ENCODE measurements around the gene RPL3. TPM values are rescaled to one million over a fixed set of nuclear protein-coding genes. Genes with fewer than 3 reads are reported as not detected.
"Not testable (repeated sequence)": the region's sequence is repeated elsewhere in the genome, so short reads cannot be mapped to it uniquely, and the experiment has no call there.

Gene RPL3
- total and polyA plus RNA-seq, 7 donors = 266 to 1,471 (median 470) TPM

DNA sequence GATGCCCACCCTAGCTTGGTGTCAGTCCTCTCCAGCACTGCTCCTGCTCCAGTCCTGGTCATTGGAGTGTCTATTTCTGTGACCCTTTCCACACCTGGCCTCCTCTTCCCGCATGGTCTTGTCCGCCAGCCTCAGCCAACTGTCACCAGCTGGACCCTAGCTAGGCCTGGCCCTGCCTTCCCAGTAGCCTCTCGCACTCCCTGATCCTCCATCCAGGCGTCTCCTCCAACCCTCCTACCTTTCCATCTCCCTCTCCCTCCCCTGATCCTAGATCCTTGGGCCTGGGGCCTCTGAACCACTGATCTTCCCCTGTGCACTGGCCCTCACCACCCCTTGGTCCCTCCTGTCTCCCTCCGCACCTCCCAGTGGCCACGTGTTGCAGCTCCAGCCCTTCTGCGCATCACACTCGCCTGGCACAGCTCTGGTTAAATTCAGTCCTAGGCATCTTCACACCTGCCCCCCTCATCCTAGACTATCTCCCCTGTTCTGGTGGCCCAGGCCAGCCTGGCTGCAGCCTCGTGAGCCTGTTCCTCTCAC is 40.3 kb upstream of the RPL3 start:
- WGBS, 3 donors = 73 to 90% (median 79%) methylated on average over 9 of the region's 9 CpGs
- no peak for ATAC-seq
- intact Hi-C loops (cut with DNase I) = no loop called here
- Histone ChIP-seq H3K4me3 (no peak overlapping the region), H3K27ac (no peak overlapping the region), H3K27me3 (ENCODE audit: insufficient read depth in 3 of 3, low read length in 2 of 3) (no peaks in the 10 kb centered on the region), H3K4me1 (peaks cover 6% of the 10 kb centered on the region), H3K9me3 (no peaks in the 10 kb centered on the region), H3K36me3 (ENCODE audit: insufficient read depth in 1 of 2, low read depth in 1 of 2) (peaks cover 0 to 4% of the 10 kb centered on the region in 2 donors)
- TF ChIP-seq, protein P1, sequence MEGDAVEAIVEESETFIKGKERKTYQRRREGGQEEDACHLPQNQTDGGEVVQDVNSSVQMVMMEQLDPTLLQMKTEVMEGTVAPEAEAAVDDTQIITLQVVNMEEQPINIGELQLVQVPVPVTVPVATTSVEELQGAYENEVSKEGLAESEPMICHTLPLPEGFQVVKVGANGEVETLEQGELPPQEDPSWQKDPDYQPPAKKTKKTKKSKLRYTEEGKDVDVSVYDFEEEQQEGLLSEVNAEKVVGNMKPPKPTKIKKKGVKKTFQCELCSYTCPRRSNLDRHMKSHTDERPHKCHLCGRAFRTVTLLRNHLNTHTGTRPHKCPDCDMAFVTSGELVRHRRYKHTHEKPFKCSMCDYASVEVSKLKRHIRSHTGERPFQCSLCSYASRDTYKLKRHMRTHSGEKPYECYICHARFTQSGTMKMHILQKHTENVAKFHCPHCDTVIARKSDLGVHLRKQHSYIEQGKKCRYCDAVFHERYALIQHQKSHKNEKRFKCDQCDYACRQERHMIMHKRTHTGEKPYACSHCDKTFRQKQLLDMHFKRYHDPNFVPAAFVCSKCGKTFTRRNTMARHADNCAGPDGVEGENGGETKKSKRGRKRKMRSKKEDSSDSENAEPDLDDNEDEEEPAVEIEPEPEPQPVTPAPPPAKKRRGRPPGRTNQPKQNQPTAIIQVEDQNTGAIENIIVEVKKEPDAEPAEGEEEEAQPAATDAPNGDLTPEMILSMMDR (IDR thresholded peaks at IDR 0.05) = no peak
- DNase-seq = peak in 1 of 2 donors; percentile 30

DNA sequence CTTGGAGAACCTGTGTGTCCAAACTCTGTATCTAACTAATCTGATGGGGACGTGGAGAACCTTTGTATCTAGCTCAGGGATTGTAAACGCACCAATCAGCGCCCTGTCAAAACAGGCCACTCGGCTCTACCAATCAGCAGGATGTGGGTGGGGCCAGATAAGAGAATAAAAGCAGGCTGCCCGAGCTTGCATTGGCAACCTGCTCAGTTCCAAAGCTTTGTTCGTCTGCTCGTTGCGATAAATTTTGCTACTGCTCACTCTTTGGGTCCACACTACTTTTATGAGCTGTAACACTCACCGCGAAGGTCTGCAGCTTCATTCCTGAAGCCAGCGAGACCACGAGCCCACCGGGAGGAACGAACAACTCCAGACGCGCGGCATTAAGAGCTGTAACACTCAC is 38.8 kb upstream of the RPL3 start:
- H3K9me3 ChIP-seq; ATAC-seq; intact Hi-C loops (cut with DNase I); H3K4me3 ChIP-seq; H3K27me3 ChIP-seq (ENCODE audit: insufficient read depth in 3 of 3, low read length in 2 of 3); H3K27ac ChIP-seq; H3K4me1 ChIP-seq; H3K36me3 ChIP-seq (ENCODE audit: insufficient read depth in 1 of 2, low read depth in 1 of 2): not testable (repeated sequence)
- WGBS, 3 donors = 79 to 89% (median 84%) methylated on average over 13 to 14 of the region's 17 CpGs
- DNase-seq = peak in 1 of 2 donors; percentile 8

DNA sequence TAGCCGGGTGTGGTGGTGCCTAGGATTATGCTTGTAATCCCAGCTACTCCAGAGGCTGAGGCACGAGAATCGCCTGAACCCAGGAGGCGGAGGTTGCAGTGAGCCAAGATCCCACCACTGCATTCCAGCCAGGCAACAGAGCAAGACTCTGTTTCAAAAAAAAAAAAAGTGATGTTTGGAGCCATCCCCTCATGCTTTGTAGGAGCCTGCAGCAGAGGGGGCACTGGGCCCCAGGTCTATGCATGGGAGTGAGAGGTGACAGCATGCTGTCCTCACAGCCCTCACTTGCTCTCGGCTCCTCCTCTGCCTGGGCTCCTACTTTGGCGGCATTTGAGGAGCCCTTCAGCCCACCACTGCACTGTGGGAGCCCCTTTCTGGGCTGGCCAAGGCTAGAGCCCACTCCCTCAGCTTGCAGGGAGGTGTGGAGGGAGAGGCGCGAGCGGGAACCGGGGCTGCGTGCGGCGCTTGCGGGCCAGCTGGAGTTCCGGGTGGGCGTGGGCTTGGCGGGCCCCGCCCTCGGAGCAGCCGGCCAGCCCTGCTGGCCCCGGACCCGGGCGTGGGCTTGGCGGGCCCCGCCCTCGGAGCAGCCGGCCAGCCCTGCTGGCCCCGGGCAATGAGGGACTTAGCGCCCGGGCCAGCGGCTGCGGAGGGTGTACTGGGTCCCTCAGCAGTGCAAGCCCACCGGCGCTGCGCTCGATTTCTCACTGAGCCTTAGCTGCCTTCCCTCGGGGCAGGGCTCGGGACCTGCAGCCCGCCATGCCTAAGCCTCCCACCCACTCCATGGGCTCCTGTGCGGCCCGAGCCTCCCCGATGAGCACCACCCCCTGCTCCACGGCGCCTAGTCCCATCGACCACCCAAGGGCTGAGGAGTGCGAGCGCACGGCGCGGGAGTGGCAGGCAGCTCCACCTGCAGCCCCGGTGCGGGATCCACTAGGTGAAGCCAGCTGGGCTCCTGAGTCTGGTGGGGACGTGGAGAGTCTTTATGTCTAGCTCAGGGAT is 38.0 kb upstream of the RPL3 start:
- 91 to 95% (median 93%) methylated on average over 18 to 38 of the region's 53 CpGs for WGBS, 3 donors
- H3K4me3 ChIP-seq; H3K36me3 ChIP-seq (ENCODE audit: insufficient read depth in 1 of 2, low read depth in 1 of 2); ATAC-seq; H3K9me3 ChIP-seq; intact Hi-C loops (cut with DNase I); H3K4me1 ChIP-seq; H3K27ac ChIP-seq; H3K27me3 ChIP-seq (ENCODE audit: insufficient read depth in 3 of 3, low read length in 2 of 3): not testable (repeated sequence)
- peak in 1 of 2 donors; percentile 23 for DNase-seq

DNA sequence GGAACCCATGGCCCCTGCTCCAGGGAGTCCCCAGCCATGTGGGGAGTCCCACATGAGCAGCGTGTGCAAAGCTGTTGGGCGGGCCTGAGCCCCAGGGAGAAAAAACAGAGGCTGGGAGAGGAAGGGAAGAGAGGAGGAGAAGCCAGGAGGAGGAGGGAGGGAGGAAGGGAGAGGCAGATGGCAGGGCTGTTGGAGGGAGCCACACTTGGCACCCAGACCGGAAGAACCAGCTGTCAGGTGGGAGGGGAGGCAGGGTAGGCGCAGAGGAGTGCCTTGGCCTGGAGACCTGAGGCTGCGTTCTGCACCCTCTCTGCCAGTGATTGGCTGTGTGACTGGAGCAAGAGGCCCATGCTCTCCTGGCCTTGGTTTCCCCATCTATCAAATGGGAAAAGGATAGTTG is 37.0 kb upstream of the RPL3 start:
- no peak overlapping the region for H3K27ac ChIP-seq
- H3K36me3 ChIP-seq (ENCODE audit: insufficient read depth in 1 of 2, low read depth in 1 of 2) = peaks cover 0 to 4% of the 10 kb centered on the region in 2 donors
- H3K27me3 ChIP-seq (ENCODE audit: insufficient read depth in 3 of 3, low read length in 2 of 3) = no peaks in the 10 kb centered on the region
- TF ChIP-seq, protein P1 (IDR thresholded peaks at IDR 0.05) = no peak
- intact Hi-C loops (cut with DNase I) = no loop called here
- ATAC-seq (peak; percentile 68 to 90 (median 85)), DNase-seq (no peak)
- no peak overlapping the region for H3K4me3 ChIP-seq
- H3K9me3 ChIP-seq = no peaks in the 10 kb centered on the region
- 21 to 29% (median 28%) methylated on average over 5 of the region's 5 CpGs for WGBS, 3 donors
- H3K4me1 ChIP-seq = no peaks in the 10 kb centered on the region

DNA sequence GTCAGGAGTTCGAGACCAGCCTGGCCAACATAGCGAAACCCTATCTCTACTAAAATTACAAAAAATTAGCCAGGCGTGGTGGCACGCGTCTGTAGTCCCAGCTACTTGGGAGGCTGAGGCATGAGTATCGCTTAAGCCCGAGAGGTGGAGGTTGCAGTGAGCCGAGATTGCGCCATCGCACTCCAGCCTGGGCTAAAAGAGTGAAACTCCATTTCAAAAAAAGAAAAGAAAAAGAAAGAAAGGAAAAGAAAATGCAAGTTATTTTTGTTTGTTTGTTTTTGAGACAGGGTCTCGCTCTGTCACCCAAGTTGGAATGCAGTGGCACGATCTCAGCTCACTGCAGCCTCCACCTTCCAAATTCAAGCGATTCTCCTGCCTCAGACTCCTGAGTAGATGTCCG is 36.4 kb upstream of the RPL3 start:
- H3K27ac ChIP-seq; intact Hi-C loops (cut with DNase I); H3K4me3 ChIP-seq; ATAC-seq; DNase-seq; H3K36me3 ChIP-seq (ENCODE audit: insufficient read depth in 1 of 2, low read depth in 1 of 2); H3K9me3 ChIP-seq; H3K4me1 ChIP-seq; H3K27me3 ChIP-seq (ENCODE audit: insufficient read depth in 3 of 3, low read length in 2 of 3): not testable (repeated sequence)
- WGBS, 3 donors = 86 to 92% (median 91%) methylated on average over 14 of the region's 14 CpGs

DNA sequence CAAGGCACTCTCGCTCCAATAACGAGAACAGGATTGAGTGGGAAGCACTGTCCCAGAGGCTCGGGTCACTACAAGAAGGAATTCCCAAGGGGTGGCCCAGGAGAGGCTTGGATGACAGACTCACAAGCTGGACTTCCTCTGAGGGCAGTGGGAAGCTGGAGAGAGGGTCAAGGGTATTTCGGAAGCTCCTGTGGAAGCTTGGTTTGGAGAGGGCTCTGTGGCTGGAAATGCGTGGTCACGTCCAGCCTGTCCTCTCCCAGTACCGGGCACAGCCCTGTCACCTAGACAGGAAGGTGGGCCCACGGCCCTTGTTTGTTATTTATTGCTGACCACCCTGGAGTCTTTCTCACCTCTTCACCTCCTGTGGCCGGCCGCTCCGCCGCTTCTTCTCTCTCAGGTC is 35.7 kb upstream of the RPL3 start:
- TF ChIP-seq, protein P1 (IDR thresholded peaks at IDR 0.05) = no peak
- peaks cover 0 to 4% of the 10 kb centered on the region in 2 donors for H3K36me3 ChIP-seq (ENCODE audit: insufficient read depth in 1 of 2, low read depth in 1 of 2)
- intact Hi-C loops (cut with DNase I) = no loop called here
- no peak for ATAC-seq
- no peak for DNase-seq
- H3K27ac ChIP-seq = no peak overlapping the region
- no peaks in the 10 kb centered on the region for H3K9me3 ChIP-seq
- H3K27me3 ChIP-seq (ENCODE audit: insufficient read depth in 3 of 3, low read length in 2 of 3) = no peaks in the 10 kb centered on the region
- peaks cover 7% of the 10 kb centered on the region for H3K4me1 ChIP-seq
- no peak overlapping the region for H3K4me3 ChIP-seq
- WGBS, 3 donors = 85 to 89% (median 88%) methylated on average over 12 of the region's 12 CpGs

Measured in psoas muscle (tissue), 8 donors.